Activated naive CD4-positive, alpha-beta T cell treated with anti-CD3 and anti-CD28 coated beads for 36 hours (primary cell): ENCODE results near the gene DHX16. TPM values are rescaled to one million over a fixed set of nuclear protein-coding genes. Genes with fewer than 3 reads are reported as not detected.
A peak's percentile ranks its signal among the peaks of the same experiment; 100 is the strongest.

Source experiments
- CTCF ChIA-PET: fragments of 350-600 bp; sonication (Branson Sonifier 250); formaldehyde crosslinking; loops from one replicate; lab custom pipeline; 2021; ENCODE audit warnings: antibody characterized with exemption; lab: Charles Lee
- DNase-seq: peaks from one replicate; pipeline ENCODE4 v3.0.0-alpha.2; 2020
- H3K27ac Mint-ChIP-seq: one replicate; pipeline ENCODE4 v1.8.0; 2021; ENCODE audit warnings: mild to moderate bottlenecking, mixed read lengths
- H3K27me3 Mint-ChIP-seq: one replicate; pipeline ENCODE4 v1.8.0; 2021; ENCODE audit warnings: low read depth, mixed read lengths
- H3K36me3 Mint-ChIP-seq: one replicate; pipeline ENCODE4 v1.8.0; 2021; ENCODE audit warnings: low read depth, mixed read lengths
- H3K4me1 Mint-ChIP-seq: one replicate; pipeline ENCODE4 v1.8.0; 2021; ENCODE audit warnings: low read depth, mixed read lengths
- H3K4me3 Mint-ChIP-seq: one replicate; pipeline ENCODE4 v1.8.0; 2021; ENCODE audit warnings: mild to moderate bottlenecking, moderate library complexity, mixed read lengths
- H3K9me3 Mint-ChIP-seq: one replicate; pipeline ENCODE4 v1.8.0; 2021; ENCODE audit warnings: mixed read lengths
- intact Hi-C: fragments of 100-400 bp; cut with micrococcal nuclease; formaldehyde crosslinking; loops from one replicate; pipeline ENCODE4 v1.15.1; 2023
- total RNA-seq, 2 experiments: library from RNA; stranded (reverse); gene quantifications; one replicate each; pipeline ENCODE4 v1.2.3, GENCODE V29; 2021

The DHX16 gene
- total RNA-seq, 2 experiments from 2014 or later, result 25.7 to 27.7 TPM

DNA sequence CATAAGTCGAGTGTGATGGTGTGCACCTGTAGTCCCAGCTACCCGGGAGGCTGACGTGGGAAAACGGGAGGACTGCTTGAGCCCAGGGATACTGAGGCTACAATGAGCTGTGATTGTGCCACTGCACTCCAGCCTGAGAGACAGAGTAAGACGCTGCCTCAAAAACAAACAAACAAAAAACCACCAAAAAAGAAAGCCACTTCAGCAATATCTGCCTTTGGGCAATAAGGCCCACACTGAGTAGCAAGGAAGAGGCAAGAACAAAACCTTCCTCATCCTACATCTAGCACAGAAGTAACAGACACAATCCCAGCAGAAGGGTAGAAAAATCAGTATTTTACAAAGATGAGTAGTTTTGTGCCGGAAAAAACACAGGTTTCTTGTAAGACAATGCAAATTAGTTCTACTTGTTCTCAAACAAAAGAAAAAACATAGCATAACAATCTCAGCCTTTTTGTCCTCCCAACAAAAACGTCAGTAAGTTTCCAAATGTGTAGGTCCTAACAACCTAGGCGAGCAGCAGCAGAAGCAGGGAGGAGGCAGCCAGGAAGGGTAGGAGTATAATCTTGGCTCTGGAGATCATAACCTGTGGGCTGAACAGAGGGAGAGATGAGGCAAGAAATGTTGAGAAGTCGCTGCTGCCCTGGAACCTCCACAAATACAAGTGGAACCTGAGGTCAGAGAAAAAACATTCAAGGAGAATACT, 61.5 kb downstream of the DHX16 start:
- DNase-seq, result no peak
- no peaks in the 10 kb centered on the region for H3K9me3 Mint-ChIP-seq
- peak overlapping the region; percentile 95 for H3K27ac Mint-ChIP-seq
- peaks cover 63% of the 10 kb centered on the region for H3K36me3 Mint-ChIP-seq
- H3K27me3 Mint-ChIP-seq, result no peaks in the 10 kb centered on the region
- H3K4me1 Mint-ChIP-seq, result peaks cover 63% of the 10 kb centered on the region
- H3K4me3 Mint-ChIP-seq, result no peak overlapping the region
- CTCF ChIA-PET, result interaction anchor here (0.8 to 3.7 kb wide), 6 partner anchors 14 to 128 kb away, joined by 3 to 38 read pairs (median 10); partner anchors contain the start of gene ABCF1
- intact Hi-C loops, result loop anchor here (10.0 kb wide), 1 partner anchor 547 kb away; the partner anchor contains the start of genes POLR1H and PPP1R11

GRCh38 chr6:30610065-30610464, 62.7 kb downstream of the DHX16 start:
- Mint-ChIP-seq H3K4me3 (no peak overlapping the region), H3K27ac (peak overlapping the region; percentile 27), H3K27me3 (no peaks in the 10 kb centered on the region), H3K4me1 (peaks cover 64% of the 10 kb centered on the region), H3K36me3 (peaks cover 62% of the 10 kb centered on the region), H3K9me3 (no peaks in the 10 kb centered on the region)
- intact Hi-C loops, result loop anchor here (10.0 kb wide), 1 partner anchor 545 kb away; the partner anchor contains the start of genes POLR1H and PPP1R11
- DNase-seq, result no peak
- CTCF ChIA-PET, result interaction anchor here (0.7 to 1.5 kb wide), 6 partner anchors 13 to 477 kb away, joined by 3 to 14 read pairs (median 6); partner anchors contain the start of gene ABCF1

DNA sequence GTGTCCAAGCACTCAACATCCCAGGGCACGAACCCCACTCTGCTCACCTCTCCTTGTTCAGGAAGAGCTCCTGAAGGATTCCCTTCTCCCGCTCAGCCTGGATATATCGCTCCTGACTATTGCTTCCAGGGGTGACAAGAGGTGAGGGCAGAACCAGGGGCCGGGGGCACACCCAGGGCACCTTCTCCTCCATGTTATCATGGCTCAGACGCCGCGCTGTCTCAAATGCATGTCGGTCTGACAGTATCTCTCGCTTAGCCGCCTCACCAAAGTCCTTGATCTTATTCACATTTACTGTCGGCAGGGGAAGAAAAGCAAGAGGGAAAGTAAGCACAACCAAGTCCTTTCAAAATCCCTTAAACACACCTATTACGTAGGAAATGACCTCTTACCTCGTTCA, 68.8 kb downstream of the DHX16 start:
- Mint-ChIP-seq H3K36me3 (peaks cover 63% of the 10 kb centered on the region), H3K4me3 (no peak overlapping the region), H3K27ac (no peak overlapping the region), H3K9me3 (no peaks in the 10 kb centered on the region), H3K27me3 (no peaks in the 10 kb centered on the region), H3K4me1 (peaks cover 22% of the 10 kb centered on the region)
- CTCF ChIA-PET, result interaction anchor here (0.6 kb wide), 1 partner anchor 100 kb away, joined by 3 read pairs; no protein-coding TSS in a partner anchor
- intact Hi-C loops, result no loop called here
- DNase-seq, result no peak

Other genes with a start within 250 kb of the DHX16 start
- gene HLA-E, start 183.5 kb downstream of the DHX16 start, total RNA-seq, result 100 to 1,000 TPM; 598 to 608 TPM
- 10 to 100 TPM; 78.2 to 82.1 TPM for gene GNL1, start 116.5 kb downstream of the DHX16 start, total RNA-seq
- 10 to 100 TPM; 21.7 to 22.0 TPM for gene PRR3, start 115.7 kb downstream of the DHX16 start, total RNA-seq
- 10 to 100 TPM; 79.5 to 82.7 TPM for gene ABCF1, start 101.6 kb downstream of the DHX16 start, total RNA-seq
- gene PPP1R10, start 55.8 kb downstream of the DHX16 start, total RNA-seq, result 10 to 100 TPM; 47.1 to 49.1 TPM
- 100 to 1,000 TPM; 118 to 120 TPM for gene MRPS18B, start 55.2 kb downstream of the DHX16 start, total RNA-seq
- 1 to 10 TPM; 6.9 to 7.5 TPM for gene ATAT1, start 46.1 kb downstream of the DHX16 start, total RNA-seq
- gene C6orf136, start 25.9 kb downstream of the DHX16 start, total RNA-seq, result 10 to 100 TPM; 33.6 TPM
- 100 to 1,000 TPM; 112 to 115 TPM for gene PPP1R18, start 13.6 kb upstream of the DHX16 start, total RNA-seq
- 10 to 100 TPM; 31.0 to 32.0 TPM for gene NRM, start 18.0 kb upstream of the DHX16 start, total RNA-seq
- gene MDC1, start 44.3 kb upstream of the DHX16 start, total RNA-seq, result 10 to 100 TPM; 84.1 to 84.8 TPM
- 1,000 to 10,000 TPM; 1,781 to 1,838 TPM for gene TUBB, start 47.3 kb upstream of the DHX16 start, total RNA-seq
- gene FLOT1, start 69.7 kb upstream of the DHX16 start, total RNA-seq, result 100 to 1,000 TPM; 162 to 173 TPM
- gene IER3, start 71.5 kb upstream of the DHX16 start, total RNA-seq, result 10 to 100 TPM; 32.2 to 34.0 TPM
- gene DDR1, start 211.5 kb upstream of the DHX16 start, total RNA-seq, result 10 to 100 TPM in 1 of 2 experiments, 1 to 10 TPM in 1; 9.5 to 10.1 TPM
- 10 to 100 TPM; 33.3 to 42.4 TPM for gene GTF2H4, start 235.2 kb upstream of the DHX16 start, total RNA-seq
- 10 to 100 TPM; 78.1 to 82.8 TPM for gene VARS2, start 241.2 kb upstream of the DHX16 start, total RNA-seq